ENCODE measurements around the gene LIMCH1.
"Not testable (repeated sequence)": the region's sequence is repeated elsewhere in the genome, so short reads cannot be mapped to it uniquely, and the experiment has no call there.

Gene LIMCH1, protein sequence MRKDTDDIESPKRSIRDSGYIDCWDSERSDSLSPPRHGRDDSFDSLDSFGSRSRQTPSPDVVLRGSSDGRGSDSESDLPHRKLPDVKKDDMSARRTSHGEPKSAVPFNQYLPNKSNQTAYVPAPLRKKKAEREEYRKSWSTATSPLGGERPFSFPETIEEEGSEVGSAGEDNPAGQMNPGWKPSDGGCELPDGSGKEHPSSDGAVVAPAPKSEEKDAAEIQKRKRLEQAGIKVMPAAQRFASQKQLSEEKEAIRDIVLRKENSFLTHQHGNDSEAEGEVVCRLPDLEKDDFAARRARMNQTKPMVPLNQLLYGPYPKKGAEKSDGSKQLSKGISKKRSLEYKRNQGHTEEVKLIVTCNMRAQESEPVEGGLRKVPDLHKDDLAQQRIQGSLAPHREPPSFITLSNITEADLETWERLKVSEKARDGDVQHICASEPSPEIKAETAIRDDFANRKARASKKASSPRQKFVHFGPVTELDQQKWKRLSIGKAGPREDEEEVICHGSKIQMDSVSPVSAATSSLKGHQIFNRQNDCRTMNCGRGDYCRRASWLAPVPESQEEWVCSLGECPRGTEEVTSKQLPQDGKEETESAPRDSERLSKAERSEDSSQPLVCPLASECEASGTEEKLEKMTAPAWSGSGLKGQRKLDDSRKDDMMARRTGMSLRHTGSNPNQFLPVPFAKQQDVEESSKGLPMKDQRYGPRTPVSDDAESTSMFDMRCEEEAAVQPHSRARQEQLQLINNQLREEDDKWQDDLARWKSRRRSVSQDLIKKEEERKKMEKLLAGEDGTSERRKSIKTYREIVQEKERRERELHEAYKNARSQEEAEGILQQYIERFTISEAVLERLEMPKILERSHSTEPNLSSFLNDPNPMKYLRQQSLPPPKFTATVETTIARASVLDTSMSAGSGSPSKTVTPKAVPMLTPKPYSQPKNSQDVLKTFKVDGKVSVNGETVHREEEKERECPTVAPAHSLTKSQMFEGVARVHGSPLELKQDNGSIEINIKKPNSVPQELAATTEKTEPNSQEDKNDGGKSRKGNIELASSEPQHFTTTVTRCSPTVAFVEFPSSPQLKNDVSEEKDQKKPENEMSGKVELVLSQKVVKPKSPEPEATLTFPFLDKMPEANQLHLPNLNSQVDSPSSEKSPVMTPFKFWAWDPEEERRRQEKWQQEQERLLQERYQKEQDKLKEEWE (N-terminal part only)

DNA sequence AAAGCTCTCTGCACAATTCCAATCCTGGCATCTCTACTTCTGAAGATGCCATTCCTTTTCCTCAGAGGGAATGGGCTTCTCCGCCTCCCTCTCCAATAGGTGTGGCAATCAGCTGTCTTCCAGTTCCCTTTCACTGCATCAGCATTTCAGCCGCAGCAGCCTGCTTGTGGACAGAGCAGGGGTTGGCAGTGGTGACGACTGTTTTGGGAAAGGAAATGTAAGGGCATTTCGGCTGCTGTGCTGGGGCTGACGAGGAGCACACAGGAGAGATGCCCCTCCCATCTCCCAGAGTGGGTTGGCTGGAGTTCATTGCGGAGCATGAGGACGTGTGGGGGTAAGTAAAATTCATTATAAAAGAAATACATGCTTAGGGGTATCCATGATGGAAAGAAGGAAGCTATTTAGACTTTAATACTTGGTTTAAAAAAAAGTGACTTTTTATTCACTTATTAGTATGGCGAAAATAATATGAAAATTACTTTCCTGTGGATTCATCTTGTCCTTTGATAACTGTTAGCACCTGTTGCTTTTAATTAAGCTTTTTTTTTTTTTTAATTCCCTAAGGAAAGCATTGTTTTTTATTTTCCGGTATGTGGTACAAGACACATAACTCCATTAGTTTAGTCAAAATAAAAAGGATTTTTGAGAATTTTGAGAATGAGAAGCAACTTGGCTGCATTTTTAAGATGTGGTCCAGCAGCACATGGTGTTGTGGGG is at the start of gene LIMCH1:
LIMCH1 (plus strand) TSS at position 141 of the 717 bp plus-strand sequence. CDS start 67,839 bp downstream, outside the sequence.
- DNase-seq: no peak

DNA sequence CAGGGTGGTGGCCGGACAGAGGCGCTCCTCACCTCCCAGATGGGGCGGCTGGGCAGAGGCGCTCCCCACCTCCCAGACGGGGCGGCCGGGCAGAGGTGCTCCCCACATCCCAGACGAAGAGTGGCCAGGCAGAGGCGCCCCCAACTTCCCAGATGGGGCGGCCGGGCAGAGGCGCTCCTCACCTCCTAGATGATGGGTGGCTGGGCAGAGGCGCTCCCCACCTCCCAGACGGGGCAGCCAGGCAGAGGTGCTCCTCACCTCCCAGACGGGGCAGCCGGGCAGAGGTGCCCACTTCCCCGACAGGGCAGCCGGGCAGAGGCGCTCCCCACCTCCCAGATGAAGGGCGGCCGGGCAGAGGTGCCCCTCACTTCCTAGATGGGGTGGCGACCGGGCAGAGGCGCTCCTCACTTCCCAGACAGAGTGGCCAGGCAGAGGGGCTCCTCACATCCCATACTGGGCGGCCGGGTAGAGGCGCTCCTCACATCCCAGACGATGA is 46.8 kb upstream of the LIMCH1 start:
- not testable (repeated sequence) for DNase-seq

DNA sequence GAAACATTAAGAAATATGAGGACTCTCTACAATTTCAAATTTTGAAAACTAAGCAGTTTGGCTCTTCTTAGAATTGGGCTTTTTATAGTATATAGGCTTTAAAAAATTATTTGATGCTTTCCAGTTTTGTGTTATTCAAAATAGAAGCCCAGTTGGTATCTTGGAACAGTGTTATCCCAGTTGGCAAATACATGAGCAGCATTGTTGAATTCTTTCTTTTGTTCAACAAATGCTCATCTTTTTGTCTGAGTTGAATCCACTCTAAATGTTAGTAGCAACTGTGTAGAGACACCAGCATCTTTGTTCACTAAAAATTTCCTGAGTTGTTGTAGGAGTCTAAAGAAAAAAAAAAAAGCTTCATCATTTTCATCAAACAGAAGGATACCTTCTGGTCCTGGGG is 41.0 kb upstream of the LIMCH1 start:
- DNase-seq: no peak

DNA sequence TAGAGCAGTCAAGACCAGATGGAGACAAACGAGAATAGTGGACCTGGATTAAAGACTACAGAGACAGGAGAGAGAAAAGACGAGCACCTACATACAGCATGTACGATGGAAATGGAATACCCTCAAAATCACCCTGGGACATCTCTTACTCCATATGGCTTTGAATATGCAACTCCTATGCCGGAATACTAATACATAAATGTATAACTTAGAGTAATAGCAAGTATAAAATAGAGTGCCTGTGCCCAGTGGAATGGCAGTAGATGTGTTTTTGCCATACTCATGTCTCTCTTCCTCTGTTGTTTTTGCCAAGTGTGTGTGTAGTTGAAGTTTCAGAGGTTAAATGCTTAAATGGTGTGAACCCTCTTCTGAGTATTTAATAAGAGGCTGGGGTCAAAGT is 39.8 kb upstream of the LIMCH1 start:
- DNase-seq: no peak

DNA sequence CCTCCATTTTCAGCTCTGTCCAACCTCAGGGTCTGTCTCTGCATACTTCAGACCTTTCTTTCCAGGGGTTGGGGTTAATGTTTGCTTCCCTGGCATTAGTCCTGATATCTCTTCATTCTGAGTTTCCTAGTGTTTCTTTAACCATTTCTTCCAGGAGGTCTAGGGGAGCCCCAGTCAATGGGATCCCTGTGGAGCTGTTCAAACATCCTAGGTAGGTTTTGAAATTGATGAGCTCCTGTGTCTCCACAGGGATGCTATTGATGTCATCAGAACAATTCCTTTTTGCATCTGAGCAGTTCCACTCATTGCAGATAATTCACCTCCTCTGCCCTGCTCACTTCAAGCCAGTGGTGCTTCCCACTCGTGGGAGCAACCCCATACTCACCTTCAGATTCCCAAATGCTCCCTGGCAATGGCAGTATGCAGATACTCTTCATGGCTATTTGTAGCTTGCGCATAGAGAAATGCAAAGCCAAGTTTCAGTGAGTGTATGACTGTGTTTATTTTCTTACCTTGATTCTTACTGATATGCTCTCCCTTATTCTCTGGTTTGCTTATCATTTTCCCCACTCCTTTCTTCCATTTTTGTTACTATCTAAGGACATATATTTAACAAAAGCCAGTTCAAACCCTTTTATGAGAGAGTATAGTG is 33.7 kb upstream of the LIMCH1 start:
- no peak for DNase-seq

DNA sequence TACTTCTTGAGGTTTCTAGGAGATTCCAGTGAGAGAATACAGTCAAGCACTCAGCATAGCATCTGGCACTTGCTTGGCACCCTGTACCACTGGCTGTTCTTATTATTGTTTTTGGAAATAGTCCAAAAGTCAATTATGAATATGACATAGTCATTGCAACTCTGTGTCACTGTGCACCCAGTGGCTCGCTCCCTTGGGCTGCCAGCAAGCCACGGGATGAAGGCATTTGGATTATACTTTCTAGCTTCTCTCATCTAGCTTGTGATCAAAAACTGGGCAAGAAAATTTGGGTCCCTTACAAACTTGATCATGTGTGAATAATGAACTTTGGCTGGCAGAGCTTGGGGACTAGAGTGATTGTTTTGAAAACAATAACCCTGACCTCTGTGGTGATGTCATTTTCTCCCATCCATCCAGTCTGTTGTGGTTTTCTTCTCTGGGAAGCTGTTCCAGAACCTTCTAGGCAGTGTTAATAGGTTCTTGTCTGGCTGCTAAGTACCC is 32.7 kb upstream of the LIMCH1 start:
- DNase-seq: no peak

DNA sequence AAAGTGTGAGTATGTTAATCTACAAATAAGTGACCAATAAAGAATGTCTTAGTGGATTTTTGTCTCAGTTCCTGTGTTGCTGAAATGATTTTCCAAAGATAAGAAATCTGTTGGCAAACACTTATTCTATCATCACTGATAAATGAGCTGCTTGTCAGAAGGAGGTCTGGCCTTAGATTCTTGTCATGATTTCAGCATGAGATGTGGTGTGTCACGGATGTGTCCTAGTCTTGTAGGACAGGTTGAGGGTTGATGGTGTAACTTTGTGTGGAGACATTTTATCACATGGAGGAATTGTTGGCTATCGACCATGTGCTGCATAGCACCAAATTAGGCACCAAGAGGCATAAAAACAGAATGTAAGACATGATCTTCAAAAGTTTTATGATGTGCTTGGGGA is 31.8 kb upstream of the LIMCH1 start:
- DNase-seq: no peak

DNA sequence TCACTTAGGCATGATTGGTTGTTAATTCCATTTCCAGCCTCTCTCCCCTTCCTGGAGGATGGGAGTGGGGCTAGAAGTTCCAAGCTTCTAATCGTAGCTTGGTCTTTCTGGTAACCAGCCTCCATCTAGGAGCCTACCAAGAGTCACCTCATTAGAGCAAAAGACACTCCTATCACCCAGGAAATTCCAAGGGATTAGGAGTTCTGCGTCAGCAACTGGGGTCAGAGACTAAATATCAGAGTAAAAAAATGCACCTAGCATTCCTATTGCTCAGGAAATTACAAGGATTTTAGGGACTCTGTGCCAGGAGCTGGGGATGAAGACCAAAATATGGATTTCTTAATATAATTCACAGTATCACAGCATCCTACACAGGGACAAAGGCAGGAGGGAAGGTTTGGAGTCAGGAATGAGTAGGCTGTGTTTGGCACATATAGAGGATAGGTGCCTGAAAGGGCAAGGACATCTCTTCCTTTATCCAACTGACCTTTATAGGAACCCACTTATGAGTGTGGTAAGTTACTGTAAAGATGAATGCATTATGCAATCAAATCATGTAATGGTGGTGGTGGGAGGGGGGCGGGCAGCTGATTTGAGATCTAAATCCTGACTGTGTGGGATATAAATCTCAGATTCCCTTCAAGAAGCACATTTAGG is 30.5 kb upstream of the LIMCH1 start:
- DNase-seq: no peak

DNA sequence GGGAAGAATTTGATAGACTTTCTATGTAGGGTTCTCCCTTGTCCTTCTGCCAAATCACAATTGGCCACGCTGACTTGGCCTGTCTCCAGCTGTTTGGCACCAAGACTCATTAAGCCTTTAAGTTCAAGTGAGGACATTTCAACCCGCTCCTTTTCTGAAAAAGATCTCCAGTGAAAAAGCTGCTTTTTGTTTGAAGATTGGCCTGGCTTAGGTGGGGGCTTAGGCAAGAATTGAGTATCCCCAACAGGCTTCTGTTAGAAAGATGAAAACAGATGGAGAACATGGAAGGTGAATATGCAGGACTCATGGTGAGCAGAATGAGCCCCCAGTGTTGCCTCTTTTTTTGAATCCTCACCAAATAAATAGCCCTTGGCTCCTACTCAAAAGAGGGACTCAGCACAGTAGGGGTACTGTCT is 28.5 kb upstream of the LIMCH1 start:
- no peak for DNase-seq

DNA sequence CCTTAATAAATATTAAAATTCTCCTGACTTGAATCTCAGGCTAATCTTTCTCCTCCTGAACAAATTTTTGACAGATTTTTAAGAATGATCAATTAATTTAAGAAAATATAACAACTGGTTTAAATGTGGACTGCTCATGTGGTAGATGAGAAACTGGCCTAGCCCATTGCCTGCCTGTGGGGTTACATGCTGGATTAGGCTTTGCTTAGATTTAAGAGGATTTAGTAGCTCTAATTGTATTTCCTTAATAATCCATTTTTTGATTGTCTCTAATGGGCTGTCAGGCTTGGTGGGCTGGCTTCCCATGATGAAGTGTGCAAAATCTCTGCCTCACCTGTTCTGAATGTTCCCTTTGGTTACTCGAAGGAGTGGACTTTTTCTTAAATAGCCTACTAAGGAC is 27.8 kb upstream of the LIMCH1 start:
- DNase-seq: no peak

DNA sequence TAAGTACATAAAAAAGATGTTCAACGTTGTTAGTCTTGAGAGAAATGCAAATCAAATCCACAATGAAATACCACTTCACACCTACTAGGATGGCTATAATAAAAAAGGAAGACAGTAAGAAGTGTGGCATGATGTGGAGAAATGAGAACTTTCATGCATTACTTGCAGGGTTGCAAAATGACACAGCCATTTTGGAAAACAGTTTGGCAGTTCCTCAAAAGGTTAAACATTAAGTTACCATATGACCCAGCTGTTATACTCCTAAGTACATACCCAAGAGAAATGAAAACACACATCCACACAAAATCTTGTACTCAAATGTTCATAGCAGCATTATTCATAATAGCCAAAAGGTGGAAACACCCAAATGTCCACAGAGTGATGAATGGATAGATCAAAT is 25.8 kb upstream of the LIMCH1 start:
- no peak for DNase-seq

DNA sequence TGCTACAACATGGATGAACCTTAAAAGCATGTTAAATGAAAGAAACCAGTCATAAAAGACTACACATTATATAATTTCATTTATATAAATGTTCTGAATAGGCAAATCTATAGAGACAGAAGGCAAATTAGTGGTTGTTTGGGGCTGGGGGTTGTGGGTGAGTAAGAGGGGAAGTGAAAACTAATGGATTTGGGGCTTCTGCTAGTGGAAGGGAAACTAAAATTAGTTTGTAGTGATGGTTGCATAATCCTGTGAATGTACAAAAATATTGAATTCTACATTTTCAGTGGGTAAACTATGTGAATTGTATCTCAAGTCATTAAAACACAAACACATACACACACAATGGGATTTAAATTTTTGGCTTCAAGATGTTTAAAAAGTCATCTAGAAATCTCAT is 25.4 kb upstream of the LIMCH1 start:
- no peak for DNase-seq

DNA sequence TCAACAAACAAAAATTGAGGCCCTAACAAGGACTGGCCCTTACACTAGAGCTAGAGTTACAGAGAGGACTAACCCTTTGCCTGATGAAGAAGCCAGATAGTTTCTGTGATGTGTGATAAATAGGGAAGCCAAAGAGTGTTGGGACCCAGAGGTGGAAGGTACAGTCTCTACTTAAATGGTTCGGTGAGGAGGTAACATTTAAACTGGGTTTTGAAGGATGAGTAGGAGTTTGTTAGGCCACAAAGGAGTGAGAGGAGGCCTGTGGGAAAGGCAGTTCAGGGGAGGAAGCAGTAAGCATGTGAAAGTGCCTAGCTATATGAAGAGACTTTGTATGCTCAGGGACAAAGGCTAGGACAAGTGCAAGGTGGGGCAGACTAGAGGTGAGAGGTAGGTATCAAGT is 23.8 kb upstream of the LIMCH1 start:
- no peak for DNase-seq

DNA sequence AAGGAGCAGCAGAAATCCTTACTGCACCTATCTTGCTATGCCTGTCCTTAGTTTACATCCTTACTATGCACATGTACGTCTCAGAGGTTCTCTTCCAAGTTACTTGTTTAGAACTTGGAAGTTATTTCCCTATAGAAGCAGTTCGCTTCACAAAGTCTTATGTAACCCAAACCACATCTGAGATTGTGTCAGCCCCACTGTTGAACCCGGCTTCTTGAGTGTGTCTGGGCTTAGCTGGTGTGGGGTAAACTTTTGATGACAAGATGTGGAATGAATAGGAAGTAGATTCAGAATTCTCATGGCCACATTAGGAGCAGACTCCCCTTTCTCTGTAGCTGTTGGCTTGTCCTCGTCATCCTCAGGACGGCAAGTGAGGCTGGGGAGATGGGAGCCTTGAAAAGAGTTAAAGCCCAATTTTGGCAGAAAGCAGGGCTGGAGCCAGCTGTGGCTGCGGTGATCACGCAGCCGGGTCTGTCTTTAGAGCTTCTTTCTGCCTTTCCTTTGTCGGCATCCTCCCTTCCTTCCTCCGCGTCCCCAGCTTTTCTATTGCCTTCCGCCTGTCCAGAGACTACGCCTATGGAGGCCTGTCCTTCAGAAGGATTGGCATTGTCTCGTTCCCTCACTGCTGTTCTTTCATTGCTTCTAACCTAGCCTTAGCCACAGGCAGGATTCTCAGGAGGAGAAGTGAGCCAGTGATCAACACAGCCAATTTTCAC is 23.0 kb upstream of the LIMCH1 start:
- no peak for DNase-seq

DNA sequence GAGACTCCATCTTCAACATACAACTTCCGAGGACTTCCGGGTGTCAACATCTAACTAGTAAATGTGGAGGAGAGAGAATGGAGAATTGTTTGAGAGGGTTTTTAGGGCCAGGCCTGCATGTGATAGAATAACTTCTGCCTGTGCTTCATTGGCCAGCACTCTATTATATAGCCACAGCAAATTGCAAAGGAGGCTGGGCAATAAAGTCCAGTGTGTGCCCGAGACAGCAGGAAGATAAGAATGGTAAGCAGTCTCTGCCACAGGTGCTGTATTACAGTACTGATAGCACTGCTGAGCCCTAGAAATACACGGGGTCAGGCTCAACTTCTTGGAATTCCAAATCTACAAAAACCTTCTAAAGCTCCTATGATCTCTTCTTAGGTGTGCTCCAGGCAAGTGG is 20.8 kb upstream of the LIMCH1 start:
- DNase-seq: no peak

DNA sequence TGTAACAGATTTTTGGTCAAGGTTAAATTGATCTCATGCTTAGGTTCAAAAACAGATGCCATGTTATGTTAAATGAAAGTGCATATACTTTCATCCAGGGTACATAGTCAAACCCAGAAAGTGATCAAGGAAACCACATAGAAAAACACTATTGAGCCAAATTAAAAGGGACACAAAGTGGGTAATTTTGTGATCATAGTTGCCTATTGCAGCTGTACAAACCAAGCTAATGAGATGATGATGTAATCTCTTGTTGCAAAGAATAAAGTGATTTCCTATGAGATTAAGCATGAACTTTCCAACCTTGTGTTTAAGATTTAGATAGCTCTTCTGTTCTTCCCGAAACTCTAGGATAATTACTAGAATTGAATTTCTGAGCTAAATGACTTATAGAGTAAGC is 20.2 kb upstream of the LIMCH1 start:
- DNase-seq: no peak

DNA sequence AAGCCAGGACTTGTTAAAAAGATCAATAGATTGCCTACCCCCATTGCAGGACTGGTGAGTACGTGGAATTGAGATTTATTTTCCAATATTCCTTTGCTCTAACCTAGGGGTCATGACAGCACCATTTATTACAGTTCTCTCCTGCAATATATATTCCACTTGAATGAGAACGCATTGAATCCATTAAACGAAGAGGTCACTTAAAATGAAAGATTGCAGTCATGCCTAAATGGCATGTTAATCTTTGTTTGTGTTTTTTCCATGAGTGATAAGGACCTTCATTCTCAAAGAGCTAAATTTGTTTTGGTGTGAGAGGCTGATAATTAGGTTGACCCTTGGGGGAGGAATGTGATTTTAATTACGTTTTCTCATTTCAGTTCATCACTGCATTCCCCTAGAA is 13.5 kb upstream of the LIMCH1 start:
- DNase-seq: no peak

DNA sequence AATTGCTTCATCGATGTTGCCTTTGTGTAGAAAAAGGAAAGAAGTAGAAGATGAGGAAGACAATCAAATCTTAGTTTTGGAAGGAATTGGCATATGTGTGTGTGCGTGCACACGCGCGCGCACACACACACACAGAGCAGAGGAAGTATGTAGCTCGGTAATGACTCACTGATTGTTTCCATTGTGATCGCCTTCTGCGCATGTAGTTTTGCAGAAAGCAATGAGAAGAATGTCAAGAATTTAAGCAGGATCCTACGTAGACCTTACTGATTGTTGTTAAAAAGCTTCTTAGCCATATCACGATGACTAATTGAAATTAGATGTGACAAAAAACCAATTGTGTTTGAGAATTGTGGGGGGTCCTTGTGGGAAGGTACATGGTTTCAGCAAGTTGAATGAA is 12.8 kb upstream of the LIMCH1 start:
- no peak for DNase-seq

DNA sequence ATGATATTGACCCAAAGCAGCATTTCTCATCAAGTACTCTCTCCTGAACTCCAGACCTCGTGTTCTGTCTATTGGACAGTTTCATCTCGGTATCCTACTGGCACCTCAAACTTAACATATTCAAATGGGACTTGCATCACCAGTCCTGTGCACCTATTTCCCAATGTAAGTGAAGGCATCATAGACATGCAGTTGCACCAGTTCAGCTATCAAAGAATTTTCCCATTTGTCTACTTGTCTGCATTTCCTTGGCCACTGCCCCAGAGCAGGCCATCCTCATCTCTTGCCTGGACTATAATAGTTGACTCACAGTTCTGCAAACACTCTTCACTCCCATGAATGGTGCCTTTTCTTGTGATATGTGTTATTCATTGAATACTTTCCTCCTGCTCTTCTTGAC is 11.3 kb upstream of the LIMCH1 start:
- no peak for DNase-seq

DNA sequence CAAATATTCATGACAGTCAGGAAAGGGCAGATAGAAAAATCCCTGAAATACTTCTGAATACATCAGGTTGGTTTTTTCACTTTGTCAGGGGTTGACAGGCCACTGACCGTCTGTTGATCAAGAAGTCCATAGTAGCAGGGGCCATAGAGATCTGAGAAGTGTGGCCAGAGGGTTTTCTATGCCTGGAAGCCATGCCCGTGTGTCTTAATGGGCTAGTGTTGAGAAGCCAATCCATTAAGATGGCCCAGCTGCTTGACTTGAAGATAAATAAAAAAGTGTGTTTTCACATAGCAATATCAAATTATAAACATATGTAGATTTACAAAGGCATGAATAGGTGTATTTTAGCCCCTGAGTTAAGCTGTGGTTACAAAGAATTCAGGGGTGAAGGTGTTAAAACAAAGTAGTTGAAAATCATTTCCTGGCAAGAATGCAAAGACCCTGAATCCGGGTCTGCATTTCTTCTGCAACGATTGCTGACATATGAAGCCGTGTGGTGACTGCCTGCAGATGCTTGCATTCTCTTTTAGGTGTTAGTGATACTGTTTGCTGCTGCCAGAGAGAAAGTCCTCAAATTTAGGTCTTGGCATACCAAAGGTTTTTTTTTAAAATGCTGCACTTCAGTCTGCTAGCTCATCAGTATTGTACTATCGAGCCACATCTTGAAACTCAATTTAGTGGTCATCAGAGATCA is 9.3 kb upstream of the LIMCH1 start:
- DNase-seq: no peak

Measured in activated CD4-positive, alpha-beta T cell treated with anti-CD3 and anti-CD28 coated beads for 1 hour (primary cell).